Stimulated activated CD4-positive, alpha-beta T cell treated with anti-CD3 and anti-CD28 coated beads, TNF-alpha, amount 100 ng/mL, for 1 hour (primary cell): ENCODE measurements around the gene NOL4L.

Experiments used
- DNase-seq, 3 donors: peaks; one replicate each; pipeline ENCODE4 v3.0.0-alpha.2; 2020; ENCODE audit warnings: low read depth in 3 of 3, low spot score in 1 of 3

NOL4L gene

GRCh38 chr20:32563311-32564272, 21.5 kb downstream of the NOL4L start:
- no peak for DNase-seq

DNA sequence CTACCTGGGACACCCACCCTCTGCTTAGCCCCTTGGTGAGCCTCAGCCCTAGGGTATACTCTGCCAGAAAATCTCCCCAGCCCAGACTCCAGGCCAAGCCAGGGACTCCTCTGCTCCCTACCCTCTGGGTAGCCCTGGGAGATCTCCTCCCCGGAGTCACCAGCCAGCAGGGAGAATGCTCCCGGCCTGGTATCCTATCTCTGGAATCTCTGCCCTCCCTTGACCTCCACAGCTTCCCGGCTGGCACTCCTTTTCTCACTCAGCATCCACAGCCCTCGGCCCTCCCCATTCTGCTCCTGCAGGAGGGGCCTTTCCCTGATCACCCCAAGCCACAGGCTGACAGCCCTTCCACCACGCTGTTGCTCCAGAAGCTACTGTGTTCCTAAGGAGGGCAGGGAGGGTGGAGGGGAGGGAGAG, 22.6 kb downstream of the NOL4L start:
- no peak for DNase-seq

DNA sequence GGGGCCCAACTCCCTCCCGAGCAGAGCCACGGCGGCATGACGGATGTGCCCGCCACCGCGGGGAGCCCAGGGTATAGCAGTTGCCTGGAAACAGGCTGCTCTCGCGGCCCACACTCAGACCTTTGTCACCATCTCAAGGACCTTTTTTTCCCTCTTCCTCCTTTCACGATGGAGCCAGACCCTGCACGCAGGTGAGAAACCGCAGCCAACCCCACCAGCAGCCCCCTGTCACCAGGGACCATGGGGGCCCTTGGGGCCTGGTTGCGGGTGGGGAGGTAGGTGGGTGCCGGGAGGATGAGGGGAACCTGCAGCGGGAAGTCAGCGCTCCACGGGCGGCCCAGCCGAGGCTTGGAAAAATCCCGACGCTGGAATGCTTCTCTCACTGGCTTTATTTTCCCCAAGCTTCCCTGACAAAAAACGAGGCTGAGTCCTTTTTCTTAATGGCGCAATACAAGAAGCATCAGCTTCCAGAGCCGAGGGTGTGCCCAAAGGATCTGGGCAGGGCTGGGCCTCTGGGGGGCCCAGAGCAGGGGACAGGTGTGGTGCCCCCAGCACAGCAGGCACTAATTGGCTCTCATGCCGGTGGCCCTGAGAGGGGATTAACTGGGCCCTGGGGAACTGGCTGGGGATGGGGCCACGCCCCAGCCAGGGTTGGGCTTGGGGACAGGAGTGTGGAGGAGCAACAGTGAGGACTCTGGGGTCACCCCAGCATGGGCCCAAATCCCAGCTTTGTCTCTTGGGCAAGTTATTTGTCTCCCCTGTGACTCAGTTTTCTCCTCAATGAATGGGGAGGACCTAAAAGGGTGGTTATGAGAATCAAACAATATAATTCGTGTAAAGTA, 23.9 kb downstream of the NOL4L start:
- no peak for DNase-seq

DNA sequence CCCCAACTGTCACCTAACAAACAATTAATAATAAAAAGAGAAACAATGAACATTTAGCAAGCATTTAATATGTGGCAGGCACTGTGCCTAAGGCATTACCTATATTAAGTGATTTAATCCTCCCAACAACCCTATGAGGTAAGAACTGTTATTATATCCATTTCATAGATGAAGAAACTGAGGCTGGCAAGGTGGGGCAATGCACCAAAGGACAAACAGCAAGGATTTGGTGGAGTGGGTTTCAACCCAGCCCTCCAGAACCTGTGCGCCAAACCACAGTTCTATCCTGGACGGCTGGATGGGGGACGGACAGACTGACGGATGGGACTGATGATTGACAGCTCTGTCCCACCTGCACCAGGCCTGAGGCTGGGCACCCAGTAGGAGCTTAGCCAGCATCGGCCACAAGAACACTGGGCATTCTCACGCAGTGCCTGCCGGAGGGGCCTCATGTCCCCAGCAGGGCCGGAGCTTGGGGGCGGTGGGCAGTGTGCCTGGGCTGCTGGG, 24.6 kb downstream of the NOL4L start:
- DNase-seq, result no peak

GRCh38 chr20:32559753-32560380, 25.3 kb downstream of the NOL4L start:
- DNase-seq, result no peak

DNA sequence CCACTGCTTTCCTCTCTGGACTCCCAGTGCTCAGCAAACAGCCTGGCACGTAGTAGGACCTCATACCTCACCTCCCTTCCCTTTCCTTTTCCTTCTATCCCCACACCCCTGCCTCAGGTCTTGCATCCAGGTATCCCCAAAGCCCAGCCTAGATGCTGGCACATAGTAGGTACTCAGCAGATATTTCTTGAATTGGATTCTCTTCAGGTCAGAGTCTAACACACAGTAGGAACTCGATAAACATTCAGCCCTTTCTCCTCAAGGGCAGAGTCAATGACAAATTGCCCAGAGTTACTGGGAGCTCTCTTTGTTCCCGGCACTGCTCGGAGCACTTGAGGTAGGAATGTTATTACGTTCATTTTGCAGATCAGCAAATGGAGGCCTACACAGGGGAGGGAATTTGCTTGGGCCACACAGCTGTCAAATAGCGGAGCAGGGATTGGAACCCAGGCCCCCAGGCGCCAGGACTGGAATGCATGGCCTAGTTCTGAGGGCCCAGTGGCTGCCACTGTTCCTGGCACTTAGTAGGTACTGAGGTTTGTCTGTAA, 25.9 kb downstream of the NOL4L start:
- no peak for DNase-seq

DNA sequence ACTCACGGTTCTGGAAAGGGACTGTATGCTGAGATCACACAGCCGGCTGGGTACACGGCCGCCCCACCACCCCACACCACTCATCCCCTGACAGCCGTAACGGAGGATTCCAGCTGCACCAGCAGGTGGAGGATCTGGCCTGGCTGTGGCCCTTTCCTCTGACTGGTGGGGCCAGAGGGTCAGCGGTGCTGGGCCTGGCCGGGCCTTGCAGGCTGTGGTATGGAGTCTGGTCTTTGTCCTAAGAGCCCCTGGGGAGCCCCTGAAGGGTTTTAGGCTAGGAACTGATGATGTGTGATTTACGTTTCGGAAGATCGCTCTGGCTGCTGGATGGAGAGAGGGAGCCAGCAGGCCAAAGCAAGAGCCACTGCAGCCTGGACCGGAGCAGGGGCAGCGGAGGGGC, 26.6 kb downstream of the NOL4L start:
- no peak for DNase-seq

- DNase-seq, result no peak
Measured at GRCh38 chr20:32557319-32557718, 27.8 kb downstream of the NOL4L start.

DNA sequence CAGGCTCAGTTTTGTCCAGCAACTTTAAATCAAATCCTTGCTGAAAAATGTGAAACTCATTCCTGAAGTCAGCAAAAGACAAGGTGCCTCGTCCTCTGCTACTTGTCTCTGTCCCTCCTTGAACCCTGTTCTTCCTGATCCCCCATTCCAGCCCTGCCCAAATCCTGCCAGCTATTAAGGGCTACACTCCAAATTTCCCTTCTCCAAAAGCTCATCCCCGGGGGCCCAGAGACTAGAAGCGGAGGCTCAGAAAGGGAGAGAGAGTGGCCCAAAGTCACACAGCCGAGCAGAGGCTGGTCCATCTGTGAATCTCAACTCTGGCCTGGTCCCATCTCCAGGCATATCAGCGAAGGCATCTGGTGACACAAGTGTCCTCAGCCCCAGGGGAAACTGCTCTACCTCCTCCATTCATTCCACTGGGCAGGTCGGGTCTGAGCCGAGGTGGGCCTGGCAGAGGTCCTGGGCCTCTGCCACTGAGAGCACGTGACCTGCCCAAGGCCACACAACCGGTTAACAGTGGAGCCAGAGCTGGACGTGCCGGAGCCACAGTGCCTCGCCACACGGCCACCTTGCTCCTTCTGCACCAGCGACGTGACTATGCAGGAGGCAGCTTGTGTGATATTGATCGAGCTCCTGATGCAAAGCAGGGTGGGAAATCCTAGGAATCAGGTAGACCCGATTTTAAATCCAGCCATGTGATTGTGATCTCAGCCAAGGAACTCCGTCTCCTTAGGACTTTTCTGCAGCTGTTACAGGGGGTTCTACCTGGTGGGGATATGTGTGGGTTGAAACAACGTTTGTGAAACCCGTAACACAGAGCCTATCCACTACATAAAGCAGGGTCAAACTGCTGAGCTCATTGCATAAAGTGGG, 28.6 kb downstream of the NOL4L start:
- DNase-seq, result no peak

- no peak for DNase-seq
Measured at GRCh38 chr20:32555584-32555983, 29.5 kb downstream of the NOL4L start.

DNA sequence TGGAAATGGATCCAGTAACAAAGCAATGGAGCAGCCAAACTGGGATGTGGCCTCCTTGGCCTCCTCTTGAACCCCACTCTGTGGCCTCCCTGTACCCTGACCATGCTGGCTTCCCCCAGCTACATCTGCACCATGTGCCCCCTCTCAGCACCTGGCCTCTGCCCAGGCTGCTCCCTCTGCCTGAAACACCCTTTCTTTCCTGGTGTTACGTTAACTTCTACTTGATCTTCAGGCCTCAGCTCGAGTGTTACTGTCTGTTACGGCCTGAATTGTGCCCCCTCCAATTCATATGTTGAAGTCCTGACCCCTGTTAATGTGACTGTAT, 30.2 kb downstream of the NOL4L start:
- DNase-seq, result no peak

GRCh38 chr20:32553618-32554017, 31.5 kb downstream of the NOL4L start:
- no peak for DNase-seq

GRCh38 chr20:32551693-32552092, 33.4 kb downstream of the NOL4L start:
- no peak for DNase-seq

GRCh38 chr20:32549842-32550241, 35.3 kb downstream of the NOL4L start:
- no peak for DNase-seq

DNA sequence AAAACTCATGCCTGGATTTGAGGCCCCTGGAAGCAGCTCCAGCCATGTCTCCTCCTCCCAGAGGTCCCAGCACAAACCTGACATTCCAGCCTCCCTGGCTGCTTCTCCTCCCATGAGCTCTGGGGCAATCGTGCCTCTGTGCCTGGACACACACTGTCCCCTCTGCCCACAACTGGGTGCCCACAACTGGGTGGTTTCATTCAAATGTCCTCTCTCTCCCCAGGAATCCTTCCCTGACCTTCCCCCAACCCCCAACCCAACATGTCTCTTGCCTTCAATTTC, 37.4 kb downstream of the NOL4L start:
- DNase-seq, result no peak

DNA sequence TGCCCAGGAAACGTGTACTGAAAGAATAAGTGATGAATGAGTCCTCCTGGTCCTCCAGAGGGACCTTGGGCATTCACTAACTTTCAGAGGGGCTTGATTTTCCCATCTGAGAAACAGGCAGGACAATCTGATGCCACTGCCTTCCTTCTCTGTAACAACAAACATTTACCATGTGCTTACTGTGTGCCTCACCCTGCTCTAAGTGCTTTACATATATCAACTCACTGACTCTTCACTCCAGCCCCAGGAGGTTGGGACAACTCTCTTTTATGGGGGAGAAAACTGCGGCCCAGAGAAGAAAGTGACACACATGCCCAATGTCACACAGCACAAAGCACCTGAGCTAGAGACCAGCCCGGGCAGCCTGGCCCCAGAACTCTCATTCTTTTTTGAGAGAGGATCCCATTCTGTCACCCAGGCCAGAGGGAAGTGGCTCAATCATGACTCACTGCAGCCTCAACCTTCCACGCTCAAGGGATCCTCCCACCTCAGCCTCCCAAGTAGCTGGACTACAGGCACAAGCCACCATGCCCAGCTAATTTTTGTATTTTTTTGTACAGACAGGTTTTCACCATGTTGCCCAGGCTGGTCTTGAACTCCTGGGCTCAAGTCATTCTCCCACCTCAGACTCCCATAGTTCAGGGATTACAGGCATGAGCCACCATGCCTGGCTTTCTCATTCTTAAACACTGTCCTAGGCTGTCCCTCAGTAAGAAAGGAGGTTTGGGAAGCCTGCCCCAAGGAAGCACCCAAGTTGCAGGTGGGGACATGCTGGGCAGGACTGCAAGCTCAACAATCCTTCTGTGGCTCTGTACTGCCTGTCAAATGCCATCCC, 38.0 kb downstream of the NOL4L start:
- DNase-seq, result no peak

- no peak for DNase-seq
Measured at GRCh38 chr20:32544893-32545840, 40.0 kb downstream of the NOL4L start.

DNA sequence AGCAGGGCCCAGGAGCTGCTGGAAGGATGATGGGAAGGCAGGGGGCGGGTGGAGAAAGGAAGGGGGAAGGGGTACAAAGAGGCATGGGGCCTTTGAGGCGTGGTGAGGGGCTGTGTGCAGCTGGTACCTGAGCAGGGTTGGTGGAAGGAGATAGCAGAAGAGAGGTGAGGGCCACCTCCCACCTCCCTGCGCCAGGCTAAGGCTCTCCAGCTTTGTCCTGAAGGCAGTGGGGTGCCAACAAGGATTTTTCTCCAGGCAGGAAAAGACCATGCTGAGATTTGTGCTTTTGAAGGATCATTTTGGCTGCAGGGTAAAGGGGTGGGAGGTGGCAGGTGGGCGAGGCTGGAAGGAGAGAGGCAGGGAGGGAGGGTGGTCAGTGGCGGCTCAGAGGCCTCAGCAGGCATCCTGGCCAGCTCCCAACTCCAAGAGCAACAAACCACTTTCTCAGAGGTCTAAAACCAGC, 40.8 kb downstream of the NOL4L start:
- DNase-seq, result no peak
